ENCODE measurements around the gene FNTB.

FNTB gene

GRCh38 chr14:65045006-65045405, 58.3 kb downstream of the FNTB start:
- Histone ChIP-seq H3K9me3 (ENCODE audit: severe bottlenecking) (no peaks in the 10 kb centered on the region), H3K36me3 (peaks cover 17% of the 10 kb centered on the region), H3K27ac (no peak overlapping the region), H3K27me3 (ENCODE audit: insufficient read depth, low read depth, severe bottlenecking) (no peaks in the 10 kb centered on the region), H3K4me3 (ENCODE audit: low read depth, low read length) (no peak overlapping the region)
- DNase-seq = no peak
- TF ChIP-seq CTCF (IDR thresholded peaks at IDR 0.05; ENCODE audit: low read depth, low read length) = no peak

- Histone ChIP-seq H3K9me3 (ENCODE audit: severe bottlenecking) (no peaks in the 10 kb centered on the region), H3K36me3 (peaks cover 17% of the 10 kb centered on the region), H3K27ac (no peak overlapping the region), H3K27me3 (ENCODE audit: insufficient read depth, low read depth, severe bottlenecking) (no peaks in the 10 kb centered on the region), H3K4me3 (ENCODE audit: low read depth, low read length) (no peak overlapping the region)
- TF ChIP-seq CTCF (IDR thresholded peaks at IDR 0.05; ENCODE audit: low read depth, low read length) = no peak
- DNase-seq = no peak
These were observed 59.0 kb downstream of the FNTB start for GRCh38 chr14:65045709-65046108.

- H3K27me3 ChIP-seq (ENCODE audit: insufficient read depth, low read depth, severe bottlenecking) = no peaks in the 10 kb centered on the region
- no peak overlapping the region for H3K27ac ChIP-seq
- peaks cover 13% of the 10 kb centered on the region for H3K36me3 ChIP-seq
- DNase-seq = no peak
- H3K4me3 ChIP-seq (ENCODE audit: low read depth, low read length) = no peak overlapping the region
- H3K9me3 ChIP-seq (ENCODE audit: severe bottlenecking) = no peaks in the 10 kb centered on the region
- no peak for TF ChIP-seq CTCF (IDR thresholded peaks at IDR 0.05; ENCODE audit: low read depth, low read length)
These were observed 66.1 kb downstream of the FNTB start for GRCh38 chr14:65052832-65053231.

- H3K36me3 ChIP-seq = peaks cover 11% of the 10 kb centered on the region
- no peak for DNase-seq
- no peaks in the 10 kb centered on the region for H3K27me3 ChIP-seq (ENCODE audit: insufficient read depth, low read depth, severe bottlenecking)
- no peak for TF ChIP-seq CTCF (IDR thresholded peaks at IDR 0.05; ENCODE audit: low read depth, low read length)
- no peak overlapping the region for H3K27ac ChIP-seq
- H3K4me3 ChIP-seq (ENCODE audit: low read depth, low read length) = no peak overlapping the region
- H3K9me3 ChIP-seq (ENCODE audit: severe bottlenecking) = no peaks in the 10 kb centered on the region
These were observed 66.8 kb downstream of the FNTB start for GRCh38 chr14:65053466-65053865.

- H3K27ac ChIP-seq = no peak overlapping the region
- TF ChIP-seq CTCF (IDR thresholded peaks at IDR 0.05; ENCODE audit: low read depth, low read length) = no peak
- H3K36me3 ChIP-seq = peaks cover 9% of the 10 kb centered on the region
- DNase-seq = peak; percentile 18
- no peaks in the 10 kb centered on the region for H3K27me3 ChIP-seq (ENCODE audit: insufficient read depth, low read depth, severe bottlenecking)
- no peaks in the 10 kb centered on the region for H3K9me3 ChIP-seq (ENCODE audit: severe bottlenecking)
- H3K4me3 ChIP-seq (ENCODE audit: low read depth, low read length) = no peak overlapping the region
These were observed 67.9 kb downstream of the FNTB start for GRCh38 chr14:65054471-65055085.

GRCh38 chr14:65057695-65058094, 71.0 kb downstream of the FNTB start:
- no peak for DNase-seq
- TF ChIP-seq CTCF (IDR thresholded peaks at IDR 0.05; ENCODE audit: low read depth, low read length) = no peak
- no peak overlapping the region for H3K27ac ChIP-seq
- no peaks in the 10 kb centered on the region for H3K27me3 ChIP-seq (ENCODE audit: insufficient read depth, low read depth, severe bottlenecking)
- no peak overlapping the region for H3K4me3 ChIP-seq (ENCODE audit: low read depth, low read length)
- no peaks in the 10 kb centered on the region for H3K9me3 ChIP-seq (ENCODE audit: severe bottlenecking)
- peaks cover 31% of the 10 kb centered on the region for H3K36me3 ChIP-seq

Data from WERI-Rb-1 (cell line).